ENCODE data around the gene PMM2.
A peak's percentile ranks its signal among the peaks of the same experiment; 100 is the strongest.

Gene PMM2

DNA sequence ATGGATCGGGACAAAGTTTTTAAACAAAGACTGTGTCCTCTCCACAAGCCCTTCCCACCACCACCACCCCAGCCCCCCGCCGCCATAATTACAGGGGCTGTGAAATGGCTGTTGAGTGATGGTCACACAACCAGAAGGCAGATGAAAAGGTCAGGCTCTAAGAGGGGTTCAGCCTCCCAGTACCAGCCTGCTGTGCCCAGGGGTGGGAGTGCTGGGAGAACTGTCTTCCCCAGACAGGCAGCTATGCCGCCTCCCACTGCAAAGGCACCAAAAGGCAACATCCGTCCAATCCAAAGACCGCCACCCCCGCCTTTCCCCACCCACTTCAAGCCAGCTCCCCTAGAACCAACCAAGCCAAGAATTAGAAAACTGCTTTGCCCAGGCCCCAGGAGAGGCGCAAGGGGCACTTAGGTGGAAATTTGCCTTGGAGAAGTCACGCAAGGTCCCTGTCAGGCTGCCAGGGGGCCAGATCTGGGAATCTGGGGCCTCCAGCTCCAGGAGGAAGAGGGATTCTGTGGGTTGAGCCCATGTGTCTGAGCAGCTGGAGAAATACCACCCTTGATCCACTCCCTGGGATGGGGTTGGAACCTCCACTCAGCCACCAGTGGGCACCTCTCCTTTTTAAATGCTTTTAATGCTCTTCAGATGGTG, 56.8 kb downstream of the PMM2 start:
- DNase-seq = no peak

DNA sequence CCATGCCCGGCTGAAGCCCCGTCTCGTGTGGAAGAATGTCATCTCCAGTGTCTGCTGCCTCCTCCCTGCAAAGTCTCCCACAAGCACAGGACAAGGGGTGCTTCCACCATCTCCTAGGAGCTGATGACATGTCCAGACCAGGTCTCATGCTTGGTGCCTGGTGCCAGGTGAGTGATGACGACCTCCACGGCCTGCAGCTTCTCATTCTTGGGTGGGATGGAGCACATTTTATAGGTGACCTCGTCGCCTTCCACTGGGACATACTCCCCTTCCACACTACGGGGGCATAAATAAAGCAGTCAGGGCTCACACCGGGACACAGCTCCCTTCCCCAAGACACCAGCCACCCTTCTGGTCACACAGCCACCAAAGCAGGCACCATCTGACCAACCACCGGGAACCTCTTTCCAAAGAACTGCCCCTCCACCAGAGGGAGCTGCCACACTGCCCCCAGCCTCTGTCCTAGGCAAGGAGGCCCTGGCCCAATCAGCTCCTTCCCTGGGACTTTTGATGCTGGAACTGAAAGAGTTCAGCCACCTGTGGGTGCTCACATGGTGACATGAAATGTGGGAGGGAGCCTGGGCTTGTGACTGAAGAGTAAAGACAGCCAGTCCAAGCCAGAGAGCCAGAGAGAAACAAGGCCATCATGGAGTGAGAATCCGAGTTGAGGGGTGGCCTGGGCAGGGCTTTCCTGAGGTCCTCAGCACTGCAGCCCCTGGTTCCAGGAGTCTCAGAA, 57.6 kb downstream of the PMM2 start:
- DNase-seq = no peak

DNA sequence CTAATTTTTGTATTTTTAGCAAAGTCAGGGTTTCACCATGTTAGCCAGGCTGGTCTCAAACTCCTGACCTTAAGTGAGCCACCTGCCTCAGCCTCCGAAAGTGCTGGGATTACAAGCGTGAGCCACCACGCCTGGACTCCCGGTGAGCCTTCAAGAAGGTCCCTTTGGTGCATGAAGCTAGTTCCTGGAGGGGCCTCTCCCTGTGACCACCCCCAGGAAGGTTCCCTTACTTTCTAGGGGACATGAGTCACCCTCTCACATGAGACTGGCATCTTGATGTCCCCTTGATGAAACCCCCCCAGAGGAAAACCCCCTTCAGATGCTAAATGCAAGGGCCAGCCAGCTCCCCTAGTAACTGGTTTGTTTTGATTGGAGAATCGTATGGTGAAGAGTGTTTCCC, 58.3 kb downstream of the PMM2 start:
- DNase-seq = no peak

DNA sequence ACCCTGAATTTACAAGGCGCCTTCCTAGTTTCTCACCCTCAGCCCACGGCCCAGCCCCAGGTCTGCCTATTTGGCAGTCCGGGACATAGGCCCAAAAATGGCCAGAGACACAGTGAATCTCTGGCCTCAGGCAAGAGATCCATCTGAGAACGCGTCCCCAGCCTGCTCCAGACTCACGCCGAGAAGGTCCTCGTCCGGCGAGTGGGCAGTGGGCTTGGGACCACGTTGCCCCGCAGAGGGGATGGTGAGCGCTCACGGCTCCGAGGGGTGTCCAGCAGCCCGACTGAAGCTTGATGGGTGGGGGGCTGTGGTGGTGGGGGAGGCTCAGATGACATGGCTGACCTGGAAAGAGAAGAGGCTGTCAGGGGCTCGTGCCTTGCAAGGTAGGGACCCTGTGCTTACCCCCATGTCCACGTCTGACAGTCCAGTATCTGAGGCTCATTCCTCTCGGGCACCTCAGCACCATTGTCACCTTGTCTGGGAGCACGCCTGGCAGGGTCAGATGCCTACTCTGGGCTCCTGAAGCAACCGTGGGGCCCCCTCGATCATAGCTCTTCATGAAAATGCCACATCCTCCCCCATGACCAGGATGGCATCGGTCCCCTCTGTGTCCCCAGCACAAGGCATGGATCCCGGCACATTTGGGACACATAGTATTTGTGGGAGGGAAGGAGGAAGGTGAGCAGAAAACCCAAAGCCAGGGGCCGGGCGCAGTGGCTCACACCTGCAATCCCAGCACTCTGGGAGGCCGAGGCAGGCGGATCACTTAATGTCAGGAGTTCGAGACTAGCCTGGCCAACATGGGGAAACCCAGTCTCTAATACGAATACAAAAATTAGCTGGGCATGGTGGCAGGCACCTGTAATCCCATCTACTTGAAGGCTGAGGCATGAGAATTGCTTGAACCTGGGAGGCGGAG, 61.6 kb downstream of the PMM2 start:
- DNase-seq = no peak

DNA sequence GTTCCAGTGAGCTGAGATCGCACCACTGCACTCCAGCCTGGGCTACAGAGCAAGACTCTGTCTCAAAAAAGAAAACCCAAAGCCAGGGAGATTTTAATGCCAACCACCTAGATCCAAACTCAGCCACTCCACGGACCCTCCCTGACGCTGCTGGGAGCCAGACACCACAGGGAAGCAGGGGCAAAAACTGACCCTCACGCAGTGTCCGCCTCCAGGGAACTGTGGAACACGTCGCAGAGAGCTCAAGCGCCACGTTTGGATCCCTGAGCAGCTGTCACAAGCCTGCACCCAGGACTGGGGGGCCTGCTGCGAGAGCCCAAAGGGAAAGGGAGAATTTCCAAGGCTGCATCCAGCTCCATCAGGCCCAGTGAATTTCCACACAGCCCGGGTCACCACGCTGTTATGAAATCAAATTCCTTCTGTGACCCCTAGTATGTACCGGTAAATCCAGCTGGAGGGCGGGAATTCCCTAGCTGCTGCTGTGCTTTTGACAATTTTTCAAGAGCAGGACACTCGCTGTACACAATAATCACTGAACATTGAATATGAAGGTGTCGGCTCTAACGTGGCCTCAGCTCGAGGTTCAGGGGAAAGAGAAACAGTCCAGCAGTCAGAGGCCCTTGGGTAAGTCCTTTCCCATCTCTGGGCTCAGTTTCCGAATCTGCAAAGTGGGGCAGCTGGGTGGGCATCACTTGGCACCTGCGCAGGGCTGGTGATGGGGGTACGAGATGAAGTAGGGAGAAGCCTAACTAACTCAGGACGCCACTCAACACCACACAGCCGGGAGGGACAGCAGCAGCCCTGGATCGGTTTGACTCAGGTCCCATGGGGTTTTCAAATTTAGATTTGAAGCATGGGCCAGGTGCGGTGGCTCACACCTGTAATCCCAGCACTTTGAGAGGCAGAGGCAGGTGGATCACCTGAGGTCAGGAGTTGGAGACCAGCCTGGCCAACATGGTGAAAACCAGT, 62.6 kb downstream of the PMM2 start:
- DNase-seq = no peak

DNA sequence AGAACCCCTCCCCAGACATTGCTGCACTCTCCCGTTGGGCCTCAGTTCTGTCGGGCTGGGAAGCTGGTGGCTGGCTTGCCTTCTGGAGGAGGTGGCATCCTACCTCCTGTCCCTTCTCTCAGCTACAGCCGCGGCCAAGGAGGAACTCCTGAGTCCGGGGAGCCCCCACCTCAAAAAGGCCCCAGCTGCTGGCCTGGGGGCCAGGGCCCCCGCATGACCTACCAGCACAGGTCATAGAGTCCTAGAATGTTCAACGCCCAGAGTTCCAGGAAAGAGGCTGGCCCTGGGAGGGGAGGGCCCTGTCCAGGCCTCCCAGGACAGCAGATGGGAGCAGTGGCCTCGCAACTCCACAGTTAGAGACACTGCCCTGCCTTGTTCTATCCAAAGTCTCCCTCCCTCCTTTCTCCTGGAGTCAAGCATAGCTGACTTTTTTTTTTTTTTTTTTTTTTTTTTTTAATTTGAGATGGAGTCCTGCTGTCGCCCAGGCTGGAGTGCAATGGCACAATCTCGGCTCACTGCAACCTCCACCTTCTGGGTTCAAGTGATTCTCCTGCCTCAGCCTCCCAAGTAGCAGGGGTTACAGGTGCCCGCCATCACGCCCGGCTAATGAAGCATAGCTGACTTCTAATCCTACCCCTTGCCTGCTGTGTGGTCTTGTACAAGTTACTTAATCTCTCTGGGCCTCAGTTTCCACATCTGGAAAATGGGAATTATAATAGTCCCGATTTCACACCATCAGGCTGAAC, 64.1 kb downstream of the PMM2 start:
- no peak for DNase-seq

DNA sequence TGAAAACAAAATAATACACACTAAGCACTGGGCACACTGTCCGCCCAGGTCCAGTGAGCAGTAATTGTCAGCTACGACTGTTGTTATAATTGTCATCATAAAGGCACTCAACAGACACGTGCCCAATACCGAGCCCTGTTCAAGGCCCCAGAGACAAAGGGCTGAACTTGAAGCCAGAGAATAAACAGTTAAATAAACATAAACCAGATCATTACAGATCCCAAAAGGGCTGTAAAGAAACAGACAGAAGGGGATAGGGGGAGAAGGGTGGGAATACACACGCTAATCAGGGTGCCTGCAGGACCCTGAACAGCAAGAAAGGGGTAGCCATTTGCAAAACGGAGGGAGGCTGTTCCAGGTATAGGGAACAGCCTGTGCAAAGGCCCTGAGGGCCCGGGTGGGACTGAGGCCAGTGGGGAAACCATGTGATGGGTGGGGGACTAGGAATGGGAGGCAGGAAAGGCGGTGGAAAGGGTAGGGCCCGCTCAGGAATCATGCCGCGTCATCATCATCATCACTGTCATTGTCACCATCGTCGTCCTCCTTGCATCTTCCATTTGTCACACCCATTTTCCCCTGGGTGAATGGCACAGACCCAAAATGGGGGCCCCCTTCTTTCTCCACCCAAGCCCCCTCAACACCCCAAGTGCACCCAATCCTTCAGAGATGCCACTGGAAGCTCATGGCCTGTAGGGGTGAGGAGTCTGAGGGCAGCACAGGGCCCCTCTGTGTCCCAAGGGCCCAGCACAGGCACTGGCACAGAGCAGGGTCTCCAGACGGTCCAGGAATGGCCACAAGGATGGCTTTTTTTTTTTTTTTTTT, 64.9 kb downstream of the PMM2 start:
- DNase-seq = no peak

DNA sequence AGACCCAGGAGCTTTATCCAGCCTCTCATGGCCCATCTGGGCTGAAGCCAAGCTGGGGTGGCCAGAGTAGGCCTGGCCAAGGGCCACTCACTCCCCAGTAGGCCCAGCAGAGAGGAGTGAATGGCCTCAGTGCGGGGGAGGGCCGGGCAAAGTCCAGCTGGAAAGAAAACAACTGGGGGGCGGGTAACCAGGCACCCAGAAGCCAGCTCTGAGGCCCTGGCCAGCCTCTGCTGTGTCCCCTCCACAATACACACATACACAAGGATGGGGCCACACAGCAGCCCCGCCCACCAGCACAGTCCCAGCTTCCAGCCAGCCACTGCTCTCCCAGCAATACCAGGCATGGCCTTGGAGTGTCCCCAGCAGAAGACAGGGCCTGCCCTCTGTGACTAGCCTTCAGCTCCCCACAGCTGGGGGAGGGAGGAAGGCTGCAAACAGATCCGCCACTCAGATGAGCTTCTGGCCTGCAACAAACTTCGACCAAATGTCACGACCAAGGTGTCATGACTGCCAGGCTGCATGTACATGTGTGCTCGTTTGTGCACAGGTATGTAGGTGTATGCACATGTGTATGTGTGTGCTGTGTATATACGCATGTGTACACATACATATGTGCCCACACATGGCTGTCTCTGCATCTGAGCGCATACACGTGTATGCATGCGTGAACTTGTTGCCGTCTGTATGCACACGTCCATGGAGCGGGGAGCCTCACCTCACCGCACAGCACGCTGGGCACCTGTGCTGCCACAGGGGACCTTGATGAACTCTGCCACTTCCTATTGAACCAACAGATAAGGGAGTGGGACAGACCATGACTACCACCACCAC, 66.2 kb downstream of the PMM2 start:
- DNase-seq = no peak

DNA sequence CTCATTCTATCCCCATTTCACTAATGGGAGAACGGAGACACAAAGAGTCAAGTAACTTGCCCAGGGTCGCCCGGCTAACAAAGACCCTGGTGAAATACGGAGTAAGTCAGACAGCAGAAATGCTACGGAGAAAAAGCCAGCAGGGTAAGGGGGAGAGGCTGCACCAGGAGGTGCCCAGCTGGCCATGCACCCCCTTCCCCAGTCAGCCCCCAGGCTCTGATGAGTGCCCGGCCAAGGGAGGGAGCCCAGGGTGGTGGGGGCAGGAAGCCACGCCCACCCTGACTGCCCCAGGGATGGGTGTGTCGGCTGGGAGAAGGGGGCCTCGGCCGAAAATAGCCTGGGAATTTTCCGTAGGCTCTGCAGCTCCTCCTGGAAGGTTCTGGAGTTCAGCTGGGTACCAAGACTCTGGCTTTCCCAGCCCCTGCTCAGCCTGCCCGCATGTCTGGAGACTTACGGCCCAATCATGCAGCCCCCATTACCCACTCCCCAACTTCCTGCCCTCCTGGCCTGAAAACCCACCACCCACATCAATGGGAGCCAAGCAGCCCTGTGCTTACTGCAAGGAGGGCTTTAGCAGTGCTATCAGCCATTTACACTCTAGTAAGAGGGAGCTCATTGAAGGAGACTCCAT, 67.0 kb downstream of the PMM2 start:
- DNase-seq = no peak

DNA sequence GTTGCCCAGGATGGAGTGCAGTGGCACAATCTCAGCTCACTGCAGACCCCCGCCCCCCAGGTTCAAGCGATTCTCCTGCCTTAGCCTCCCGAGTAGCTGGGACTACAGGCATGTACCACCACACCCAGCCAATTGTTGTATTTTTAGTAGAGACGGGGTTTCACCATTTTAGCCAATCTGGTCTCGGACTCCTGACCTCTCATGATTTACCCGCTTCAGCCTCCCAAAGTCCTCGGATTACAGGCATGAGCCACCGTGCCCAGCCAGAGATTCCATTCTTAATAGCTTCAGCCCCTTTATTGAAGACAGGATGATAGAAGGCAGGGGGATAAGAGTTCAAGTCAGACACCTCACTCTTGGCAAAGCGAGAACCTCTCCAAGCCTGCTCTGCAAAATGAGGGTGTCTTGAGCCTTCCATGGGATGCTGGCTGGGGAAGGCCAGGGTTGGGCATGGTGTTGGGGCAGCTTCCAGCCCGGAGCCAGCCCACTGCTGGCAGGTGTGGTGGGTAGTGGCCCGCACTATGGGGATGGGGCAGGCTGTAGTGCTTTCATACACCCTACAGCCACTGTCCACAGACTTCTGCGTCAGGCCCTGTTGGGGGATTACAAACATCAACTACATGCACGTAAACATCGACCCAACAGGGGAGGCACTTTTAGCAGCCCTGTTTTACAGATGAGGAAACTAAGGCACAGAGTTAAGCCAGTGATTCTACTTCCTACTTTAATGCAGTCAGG, 67.7 kb downstream of the PMM2 start:
- no peak for DNase-seq

DNA sequence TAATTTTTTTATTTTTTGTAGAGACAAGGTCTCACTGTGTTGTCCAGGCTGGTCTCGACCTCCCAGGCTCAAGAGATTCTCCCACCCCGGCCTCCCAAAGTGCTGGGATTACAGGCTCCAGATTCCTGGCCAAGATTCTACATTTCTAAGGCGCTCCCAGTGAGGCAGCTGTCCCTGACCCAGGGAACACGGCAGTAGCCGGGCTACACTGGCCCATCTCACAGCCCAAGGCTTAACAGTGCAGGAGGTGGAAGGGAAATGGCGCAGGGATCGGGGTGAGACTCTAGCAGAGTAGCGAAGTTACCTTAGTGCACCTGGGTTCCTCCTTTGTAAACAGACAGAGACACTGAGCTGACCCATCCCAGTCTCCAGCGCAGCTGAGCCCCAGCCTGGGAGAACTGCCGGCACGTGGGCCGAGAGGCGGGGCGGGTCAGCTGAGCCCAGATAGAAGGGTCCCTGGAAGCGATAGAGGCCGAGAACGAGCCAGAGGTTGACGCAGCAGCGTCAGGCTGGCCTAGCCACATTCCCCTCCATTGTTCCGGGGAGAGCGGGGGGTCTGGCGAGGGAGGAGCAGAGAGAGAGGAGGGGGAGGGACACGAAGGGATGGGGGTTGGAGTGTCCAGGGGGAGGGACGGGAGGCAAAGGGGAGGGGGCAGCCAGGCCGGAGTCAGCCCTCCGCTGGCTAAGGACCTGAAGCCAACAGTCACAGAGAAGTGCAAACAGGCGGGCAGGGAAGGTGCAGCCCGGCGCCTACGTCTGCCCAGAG, 68.7 kb downstream of the PMM2 start:
- no peak for DNase-seq

DNA sequence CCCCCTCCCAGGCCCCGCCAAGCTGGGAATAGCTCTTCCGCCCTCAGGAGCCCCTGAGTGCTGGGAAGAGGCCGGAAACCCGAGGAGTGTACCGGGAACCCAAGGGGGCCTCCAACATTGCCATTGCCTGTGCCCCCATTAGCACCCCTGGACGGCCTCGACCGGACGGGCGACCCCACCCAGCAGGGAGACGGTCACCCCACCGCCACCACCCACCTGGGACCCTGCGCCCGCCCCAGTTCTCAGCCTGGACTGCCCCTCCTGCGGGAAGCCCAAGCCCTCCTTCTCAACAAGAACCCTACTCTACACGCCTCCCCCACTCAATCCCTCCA, 69.2 kb downstream of the PMM2 start:
- DNase-seq = no peak

DNA sequence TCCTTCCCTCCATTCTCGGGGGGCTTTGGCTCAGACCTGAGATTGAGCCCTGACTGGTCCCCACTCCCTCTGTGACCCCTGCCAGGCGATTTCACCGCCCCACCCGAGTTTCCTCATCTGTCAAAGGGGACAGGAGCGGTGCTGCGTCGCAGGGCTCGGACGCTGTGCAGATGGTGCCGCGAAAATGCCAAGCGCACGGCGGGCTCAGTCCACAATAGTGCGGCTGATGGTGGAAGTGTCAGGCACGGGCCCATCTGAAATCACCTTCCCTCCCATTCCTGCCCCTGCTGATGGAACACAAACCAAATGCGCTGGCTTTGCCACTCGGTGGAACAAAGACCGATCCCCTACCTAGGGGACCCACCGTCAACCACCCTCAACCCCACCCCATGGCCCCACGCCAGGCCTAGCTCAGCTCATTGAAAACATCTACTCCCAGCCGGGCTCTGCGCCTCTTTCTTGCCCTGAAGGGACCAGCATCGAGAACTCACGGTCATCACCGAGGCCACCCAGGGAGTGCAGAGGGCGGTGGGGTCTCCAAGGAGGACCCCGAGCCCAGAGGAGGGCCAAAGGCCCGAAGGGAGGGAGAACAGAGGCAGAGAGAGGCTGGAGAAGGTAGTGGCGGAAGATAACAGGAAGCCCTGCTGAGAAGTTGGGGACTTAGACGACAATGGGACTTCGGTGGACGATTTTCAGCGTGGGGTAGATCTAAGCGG, 69.7 kb downstream of the PMM2 start:
- DNase-seq = no peak

DNA sequence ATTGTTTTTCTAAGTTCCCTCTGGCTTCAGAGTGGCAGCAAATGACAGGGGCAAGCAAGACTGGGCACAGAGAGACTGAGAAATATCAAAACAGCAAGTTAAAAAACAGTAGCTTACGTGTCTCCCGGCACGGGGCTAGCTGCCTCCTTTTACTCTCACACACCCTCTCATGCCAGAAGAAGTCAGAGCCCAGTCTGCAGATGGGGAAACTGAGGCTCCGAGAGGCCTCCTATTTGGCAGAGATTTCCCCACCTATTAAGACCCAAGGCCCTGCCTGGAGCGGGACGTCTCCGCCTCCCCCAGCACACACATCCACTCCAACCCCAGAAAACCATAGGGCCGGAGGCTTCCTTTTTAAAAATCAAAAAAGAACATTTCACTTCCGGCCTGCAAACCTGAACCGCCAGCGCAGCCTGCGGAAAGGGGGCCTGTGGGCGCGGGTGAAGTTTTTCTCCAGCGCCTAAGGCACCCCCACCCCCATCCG, 70.3 kb downstream of the PMM2 start:
- peak; percentile 28 for DNase-seq

DNA sequence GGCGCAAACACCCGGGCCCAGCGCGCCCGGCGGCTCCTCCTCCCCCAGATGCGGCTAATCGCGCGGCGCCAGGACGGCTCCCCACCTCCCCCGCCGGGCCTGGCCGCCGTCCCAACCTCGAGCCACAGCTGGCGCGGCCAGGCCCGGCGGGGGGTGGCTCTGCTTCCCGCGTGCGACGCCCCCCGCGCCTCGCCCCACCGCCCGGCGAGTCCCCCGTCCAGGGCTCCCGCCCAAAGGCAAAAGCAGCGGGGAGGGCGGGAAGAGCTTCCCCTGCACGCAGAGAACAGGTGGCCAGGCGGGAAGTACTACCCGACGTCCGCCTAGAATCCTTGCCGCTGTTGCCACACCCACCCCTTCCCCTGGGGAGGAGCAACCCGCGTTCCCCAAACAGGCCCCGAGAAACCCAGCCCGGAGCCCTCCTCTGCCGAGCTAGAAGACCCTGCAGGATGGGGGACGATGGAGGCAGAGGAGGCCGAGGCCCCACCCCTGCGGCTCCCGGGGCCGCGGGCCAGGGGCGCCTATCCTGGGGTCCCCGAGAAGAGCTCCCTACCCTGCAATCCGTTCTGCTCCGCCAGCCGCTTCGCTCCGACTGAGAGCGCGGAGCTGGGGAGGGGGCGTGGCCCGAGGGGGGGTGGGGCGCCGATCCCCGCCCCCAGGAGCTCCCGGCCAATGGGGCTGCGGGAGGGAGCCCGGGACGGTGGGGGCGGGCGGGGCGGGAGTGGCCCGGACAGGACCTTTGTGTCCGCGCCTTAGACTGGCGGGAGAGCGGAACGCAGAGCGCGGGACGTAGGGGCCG, 71.0 kb downstream of the PMM2 start, which contains the start of gene CARHSP1:
TSS of gene CARHSP1 (minus strand) at position 591 of the 796 bp plus-strand sequence. CDS start 9,678 bp downstream, outside the sequence.
- peak; percentile 91 for DNase-seq
